ENCODE data around the gene ADGRL3.

Gene ADGRL3

GRCh38 chr4:61225656-61226055, 25.5 kb downstream of the ADGRL3 start:
- DNase-seq (ENCODE audit: low read depth): no peak
- in situ Hi-C loops (cut with HindIII; ENCODE audit: low sequenced_read_pairs): no loop called here
- TF ChIP-seq, protein P1, sequence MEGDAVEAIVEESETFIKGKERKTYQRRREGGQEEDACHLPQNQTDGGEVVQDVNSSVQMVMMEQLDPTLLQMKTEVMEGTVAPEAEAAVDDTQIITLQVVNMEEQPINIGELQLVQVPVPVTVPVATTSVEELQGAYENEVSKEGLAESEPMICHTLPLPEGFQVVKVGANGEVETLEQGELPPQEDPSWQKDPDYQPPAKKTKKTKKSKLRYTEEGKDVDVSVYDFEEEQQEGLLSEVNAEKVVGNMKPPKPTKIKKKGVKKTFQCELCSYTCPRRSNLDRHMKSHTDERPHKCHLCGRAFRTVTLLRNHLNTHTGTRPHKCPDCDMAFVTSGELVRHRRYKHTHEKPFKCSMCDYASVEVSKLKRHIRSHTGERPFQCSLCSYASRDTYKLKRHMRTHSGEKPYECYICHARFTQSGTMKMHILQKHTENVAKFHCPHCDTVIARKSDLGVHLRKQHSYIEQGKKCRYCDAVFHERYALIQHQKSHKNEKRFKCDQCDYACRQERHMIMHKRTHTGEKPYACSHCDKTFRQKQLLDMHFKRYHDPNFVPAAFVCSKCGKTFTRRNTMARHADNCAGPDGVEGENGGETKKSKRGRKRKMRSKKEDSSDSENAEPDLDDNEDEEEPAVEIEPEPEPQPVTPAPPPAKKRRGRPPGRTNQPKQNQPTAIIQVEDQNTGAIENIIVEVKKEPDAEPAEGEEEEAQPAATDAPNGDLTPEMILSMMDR (IDR thresholded peaks at IDR 0.05; ENCODE audit: low read depth, low read length, missing control alignments): no peak
- no peak overlapping the region for H3K4me3 ChIP-seq (ENCODE audit: low read depth, low read length)

- no peak overlapping the region for H3K4me3 ChIP-seq (ENCODE audit: low read depth, low read length)
- in situ Hi-C loops (cut with HindIII; ENCODE audit: low sequenced_read_pairs): no loop called here
- no peak for DNase-seq (ENCODE audit: low read depth)
- TF ChIP-seq, protein P1 (IDR thresholded peaks at IDR 0.05; ENCODE audit: low read depth, low read length, missing control alignments): no peak
Measured at GRCh38 chr4:61231421-61231820, 31.3 kb downstream of the ADGRL3 start.

DNA sequence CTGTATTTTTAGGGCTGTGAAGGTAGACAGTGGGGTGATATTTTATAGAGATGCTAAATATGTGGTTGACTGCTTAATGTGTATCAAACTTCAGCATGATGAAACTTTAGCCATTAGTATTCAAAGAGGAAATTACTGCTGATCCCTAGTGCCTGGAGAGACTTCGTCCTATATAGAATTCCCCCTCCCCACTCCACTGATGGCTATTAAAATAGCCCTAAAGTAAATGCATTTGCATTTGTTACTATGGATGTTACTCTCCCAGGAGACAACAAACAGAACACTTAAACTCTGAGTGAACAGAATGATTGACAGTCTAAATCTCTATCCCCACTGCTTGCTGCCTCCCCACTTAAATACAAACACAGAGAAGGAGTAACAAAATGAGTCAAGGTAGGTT, 39.1 kb downstream of the ADGRL3 start:
- in situ Hi-C loops (cut with HindIII; ENCODE audit: low sequenced_read_pairs): no loop called here
- H3K4me3 ChIP-seq (ENCODE audit: low read depth, low read length): no peak overlapping the region
- TF ChIP-seq, protein P1 (IDR thresholded peaks at IDR 0.05; ENCODE audit: low read depth, low read length, missing control alignments): no peak
- no peak for DNase-seq (ENCODE audit: low read depth)

DNA sequence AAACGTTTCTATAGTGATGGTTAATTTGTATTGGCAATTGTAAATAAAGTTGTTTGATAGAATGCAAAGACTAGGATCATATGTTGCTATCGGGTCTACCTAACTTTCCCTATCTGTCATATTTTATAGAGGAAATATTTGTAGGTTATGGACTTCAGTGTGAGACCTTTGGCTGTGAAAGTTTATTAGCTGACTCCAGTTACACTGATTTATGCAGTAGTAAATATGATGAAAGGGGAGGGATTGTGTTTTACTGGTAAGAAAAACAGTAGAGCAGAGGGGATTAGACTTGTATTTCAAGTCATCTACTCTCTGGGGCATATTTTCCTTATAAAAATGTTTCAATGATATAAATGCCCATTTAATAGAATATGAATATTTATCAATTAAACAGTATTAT, 43.8 kb downstream of the ADGRL3 start:
- DNase-seq (ENCODE audit: low read depth): no peak
- TF ChIP-seq, protein P1 (IDR thresholded peaks at IDR 0.05; ENCODE audit: low read depth, low read length, missing control alignments): no peak
- no peak overlapping the region for H3K4me3 ChIP-seq (ENCODE audit: low read depth, low read length)
- in situ Hi-C loops (cut with HindIII; ENCODE audit: low sequenced_read_pairs): no loop called here

DNA sequence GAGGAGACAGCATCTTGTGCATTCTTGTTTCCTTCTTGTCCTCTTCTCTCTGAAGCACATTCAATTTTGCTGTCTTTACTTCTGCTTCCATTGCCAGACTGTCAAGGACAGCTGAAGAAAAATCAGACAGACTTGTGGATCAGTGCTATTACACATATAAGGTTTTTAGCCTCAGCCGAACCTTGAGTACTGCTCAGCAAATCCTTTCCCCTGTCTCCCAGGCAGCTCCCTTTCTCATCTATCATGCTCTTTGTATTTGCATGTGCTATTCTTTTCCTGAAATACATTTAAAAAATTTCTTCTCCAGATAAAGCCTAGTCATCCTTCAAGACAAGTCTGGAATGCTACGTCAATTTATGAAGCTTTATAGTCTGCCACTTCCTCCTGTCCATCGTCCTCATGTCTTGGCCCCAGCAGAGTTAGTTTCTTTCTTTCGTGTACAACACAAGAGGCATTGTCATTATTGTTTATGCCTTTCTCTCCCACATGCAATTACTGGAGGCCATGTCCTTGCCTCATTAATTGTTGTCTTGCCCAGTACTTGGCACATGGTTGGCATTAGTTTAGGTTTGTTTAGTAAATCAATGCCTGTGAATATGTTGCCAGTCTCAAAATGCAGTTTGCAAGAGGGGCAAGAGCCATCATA, 45.1 kb downstream of the ADGRL3 start:
- TF ChIP-seq, protein P1 (IDR thresholded peaks at IDR 0.05; ENCODE audit: low read depth, low read length, missing control alignments): no peak
- no peak overlapping the region for H3K4me3 ChIP-seq (ENCODE audit: low read depth, low read length)
- no peak for DNase-seq (ENCODE audit: low read depth)
- in situ Hi-C loops (cut with HindIII; ENCODE audit: low sequenced_read_pairs): no loop called here

- DNase-seq (ENCODE audit: low read depth): no peak
- TF ChIP-seq, protein P1 (IDR thresholded peaks at IDR 0.05; ENCODE audit: low read depth, low read length, missing control alignments): no peak
- in situ Hi-C loops (cut with HindIII; ENCODE audit: low sequenced_read_pairs): no loop called here
- H3K4me3 ChIP-seq (ENCODE audit: low read depth, low read length): no peak overlapping the region
Measured at GRCh38 chr4:61246034-61246433, 45.9 kb downstream of the ADGRL3 start.
